Measurements from ENCODE around the gene SUFU.

The SUFU gene

GRCh38 chr10:102630663-102631062 lies 126.9 kb downstream of the SUFU start:
- no peak for DNase-seq (ENCODE audit: low read depth)
- no peak for TF ChIP-seq CTCF (IDR thresholded peaks at IDR 0.05; ENCODE audit: control insufficient read depth, extremely low read depth, insufficient read depth)
- H3K4me3 ChIP-seq (ENCODE audit: low read depth, low read length): no peak overlapping the region

GRCh38 chr10:102631525-102632393 lies 128.0 kb downstream of the SUFU start:
- DNase-seq (ENCODE audit: low read depth): no peak

GRCh38 chr10:102632394-102633111 lies 128.8 kb downstream of the SUFU start:
- TF ChIP-seq CTCF (IDR thresholded peaks at IDR 0.05; ENCODE audit: control insufficient read depth, extremely low read depth, insufficient read depth): no peak
- no peak overlapping the region for H3K4me3 ChIP-seq (ENCODE audit: low read depth, low read length)
- DNase-seq (ENCODE audit: low read depth): no peak

More at GRCh38 chr10:102631525-102632393, 128.0 kb downstream of the SUFU start:
- no peak for TF ChIP-seq CTCF (IDR thresholded peaks at IDR 0.05; ENCODE audit: control insufficient read depth, extremely low read depth, insufficient read depth)
- H3K4me3 ChIP-seq (ENCODE audit: low read depth, low read length): no peak overlapping the region

- no peak overlapping the region for H3K4me3 ChIP-seq (ENCODE audit: low read depth, low read length)
- no peak for TF ChIP-seq CTCF (IDR thresholded peaks at IDR 0.05; ENCODE audit: control insufficient read depth, extremely low read depth, insufficient read depth)
- no peak for DNase-seq (ENCODE audit: low read depth)
These were observed 129.5 kb downstream of the SUFU start for GRCh38 chr10:102633287-102633686.

- H3K4me3 ChIP-seq (ENCODE audit: low read depth, low read length): no peak overlapping the region
- no peak for TF ChIP-seq CTCF (IDR thresholded peaks at IDR 0.05; ENCODE audit: control insufficient read depth, extremely low read depth, insufficient read depth)
- DNase-seq (ENCODE audit: low read depth): no peak
These were observed 130.1 kb downstream of the SUFU start for GRCh38 chr10:102633848-102634247.

- H3K4me3 ChIP-seq (ENCODE audit: low read depth, low read length): no peak overlapping the region
- TF ChIP-seq CTCF (IDR thresholded peaks at IDR 0.05; ENCODE audit: control insufficient read depth, extremely low read depth, insufficient read depth): no peak
These were observed 130.9 kb downstream of the SUFU start for GRCh38 chr10:102634686-102635085.

More at GRCh38 chr10:102634686-102635085, 130.9 kb downstream of the SUFU start:
- no peak for DNase-seq (ENCODE audit: low read depth)

Measured in LNCaP clone FGC (cell line).